Measurements from ENCODE around the gene TBC1D30. TPM values are rescaled to one million over a fixed set of nuclear protein-coding genes. Genes with fewer than 3 reads are reported as not detected.
A peak's percentile ranks its signal among the peaks of the same experiment; 100 is the strongest.

Gene TBC1D30
- total RNA-seq, 1 donor from 2014 or later, result 1.2 TPM

DNA sequence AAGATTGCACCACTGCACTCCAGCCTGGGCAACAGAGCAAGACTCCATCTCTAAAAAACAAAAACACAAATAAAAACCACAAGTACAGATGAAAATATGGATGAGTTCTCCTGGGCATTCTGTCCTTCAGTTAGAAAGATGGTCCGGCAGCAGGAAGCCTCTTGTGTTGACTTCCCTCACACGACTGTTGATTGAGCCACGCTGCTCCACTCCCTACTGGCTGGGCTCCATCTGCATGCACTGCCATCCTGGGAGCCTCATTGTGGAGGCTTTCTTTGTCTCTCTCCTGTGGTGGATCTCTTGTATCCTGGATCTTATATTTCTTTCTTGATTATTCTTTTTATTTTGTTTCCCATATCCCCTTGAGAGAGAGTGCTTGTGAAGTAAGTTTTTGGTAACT lies 30.8 kb upstream of the TBC1D30 start:
- Mint-ChIP-seq H3K4me1 (ENCODE audit: low read depth, unreplicated experiment) (peaks cover 5% of the 10 kb centered on the region), H3K27me3 (ENCODE audit: low read depth, unreplicated experiment) (peaks cover 1% of the 10 kb centered on the region), H3K4me3 (ENCODE audit: unreplicated experiment) (no peak overlapping the region), H3K36me3 (ENCODE audit: low read depth, unreplicated experiment) (no peaks in the 10 kb centered on the region), H3K27ac (ENCODE audit: unreplicated experiment) (no peak overlapping the region), H3K9me3 (ENCODE audit: unreplicated experiment) (no peaks in the 10 kb centered on the region)
- Histone ChIP-seq H3K27ac (ENCODE audit: low read depth, low read length) (no peak overlapping the region), H3K27me3 (ENCODE audit: insufficient read depth, low read length) (peaks cover 13% of the 10 kb centered on the region), H4K20me1 (ENCODE audit: insufficient read depth, low read length) (no peaks in the 10 kb centered on the region), H3K9me3 (ENCODE audit: insufficient read depth, low read depth, low read length) (no peaks in the 10 kb centered on the region), H3K79me2 (ENCODE audit: insufficient read depth, low read length) (no peaks in the 10 kb centered on the region), H3K4me1 (ENCODE audit: insufficient read depth, low read length) (no peaks in the 10 kb centered on the region), H2AFZ (ENCODE audit: low read depth, low read length) (no peak overlapping the region), H3K4me2 (ENCODE audit: low read length) (no peak overlapping the region), H3K4me3 (ENCODE audit: insufficient read depth, low read depth, low read length) (no peak overlapping the region), H3K36me3 (ENCODE audit: insufficient read depth, low read length) (no peaks in the 10 kb centered on the region), H3K9ac (ENCODE audit: low read length) (no peak overlapping the region)
- no peak for TF ChIP-seq EZH2 (IDR thresholded peaks at IDR 0.05; ENCODE audit: insufficient read depth, low read length)
- TF ChIP-seq, protein P1, sequence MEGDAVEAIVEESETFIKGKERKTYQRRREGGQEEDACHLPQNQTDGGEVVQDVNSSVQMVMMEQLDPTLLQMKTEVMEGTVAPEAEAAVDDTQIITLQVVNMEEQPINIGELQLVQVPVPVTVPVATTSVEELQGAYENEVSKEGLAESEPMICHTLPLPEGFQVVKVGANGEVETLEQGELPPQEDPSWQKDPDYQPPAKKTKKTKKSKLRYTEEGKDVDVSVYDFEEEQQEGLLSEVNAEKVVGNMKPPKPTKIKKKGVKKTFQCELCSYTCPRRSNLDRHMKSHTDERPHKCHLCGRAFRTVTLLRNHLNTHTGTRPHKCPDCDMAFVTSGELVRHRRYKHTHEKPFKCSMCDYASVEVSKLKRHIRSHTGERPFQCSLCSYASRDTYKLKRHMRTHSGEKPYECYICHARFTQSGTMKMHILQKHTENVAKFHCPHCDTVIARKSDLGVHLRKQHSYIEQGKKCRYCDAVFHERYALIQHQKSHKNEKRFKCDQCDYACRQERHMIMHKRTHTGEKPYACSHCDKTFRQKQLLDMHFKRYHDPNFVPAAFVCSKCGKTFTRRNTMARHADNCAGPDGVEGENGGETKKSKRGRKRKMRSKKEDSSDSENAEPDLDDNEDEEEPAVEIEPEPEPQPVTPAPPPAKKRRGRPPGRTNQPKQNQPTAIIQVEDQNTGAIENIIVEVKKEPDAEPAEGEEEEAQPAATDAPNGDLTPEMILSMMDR (IDR thresholded peaks at IDR 0.05; ENCODE audit: insufficient read depth, low read depth, low read length), result no peak
- no peak for DNase-seq (ENCODE audit: low read depth)
- FAIRE-seq, result no peak

DNA sequence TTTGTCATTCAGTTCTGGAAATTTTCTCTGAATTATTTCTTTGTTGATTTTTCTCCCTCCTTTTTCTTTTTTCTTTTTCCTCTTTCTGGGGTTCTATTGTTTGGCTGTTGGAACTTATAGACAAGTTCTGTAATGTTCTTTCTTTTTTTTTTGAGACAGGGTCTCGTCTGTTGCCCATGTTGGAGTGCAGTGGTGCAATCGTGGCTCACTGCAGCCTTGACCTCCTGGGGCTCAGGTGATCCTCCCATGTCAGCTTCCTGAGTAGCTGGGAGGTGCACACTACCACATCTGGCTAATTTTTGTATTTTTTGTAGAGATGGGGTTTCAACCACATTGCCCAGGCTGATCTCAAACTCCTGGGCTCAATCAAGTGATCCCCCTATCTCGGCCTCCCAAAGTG lies 30.1 kb upstream of the TBC1D30 start:
- Histone ChIP-seq H3K79me2 (ENCODE audit: insufficient read depth, low read length) (no peaks in the 10 kb centered on the region), H3K27me3 (ENCODE audit: insufficient read depth, low read length) (peaks cover 11% of the 10 kb centered on the region), H3K36me3 (ENCODE audit: insufficient read depth, low read length) (no peaks in the 10 kb centered on the region), H3K9me3 (ENCODE audit: insufficient read depth, low read depth, low read length) (no peaks in the 10 kb centered on the region), H3K4me2 (ENCODE audit: low read length) (no peak overlapping the region), H3K9ac (ENCODE audit: low read length) (no peak overlapping the region), H3K4me3 (ENCODE audit: insufficient read depth, low read depth, low read length) (no peak overlapping the region), H3K27ac (ENCODE audit: low read depth, low read length) (no peak overlapping the region), H4K20me1 (ENCODE audit: insufficient read depth, low read length) (no peaks in the 10 kb centered on the region), H3K4me1 (ENCODE audit: insufficient read depth, low read length) (no peaks in the 10 kb centered on the region), H2AFZ (ENCODE audit: low read depth, low read length) (no peak overlapping the region)
- Mint-ChIP-seq H3K9me3 (ENCODE audit: unreplicated experiment) (no peaks in the 10 kb centered on the region), H3K4me3 (ENCODE audit: unreplicated experiment) (no peak overlapping the region), H3K27me3 (ENCODE audit: low read depth, unreplicated experiment) (peaks cover 1% of the 10 kb centered on the region), H3K36me3 (ENCODE audit: low read depth, unreplicated experiment) (no peaks in the 10 kb centered on the region), H3K4me1 (ENCODE audit: low read depth, unreplicated experiment) (peaks cover 5% of the 10 kb centered on the region), H3K27ac (ENCODE audit: unreplicated experiment) (no peak overlapping the region)
- TF ChIP-seq, protein P1 (IDR thresholded peaks at IDR 0.05; ENCODE audit: insufficient read depth, low read depth, low read length), result no peak
- TF ChIP-seq EZH2 (IDR thresholded peaks at IDR 0.05; ENCODE audit: insufficient read depth, low read length), result no peak
- no peak for DNase-seq (ENCODE audit: low read depth)
- FAIRE-seq, result no peak

DNA sequence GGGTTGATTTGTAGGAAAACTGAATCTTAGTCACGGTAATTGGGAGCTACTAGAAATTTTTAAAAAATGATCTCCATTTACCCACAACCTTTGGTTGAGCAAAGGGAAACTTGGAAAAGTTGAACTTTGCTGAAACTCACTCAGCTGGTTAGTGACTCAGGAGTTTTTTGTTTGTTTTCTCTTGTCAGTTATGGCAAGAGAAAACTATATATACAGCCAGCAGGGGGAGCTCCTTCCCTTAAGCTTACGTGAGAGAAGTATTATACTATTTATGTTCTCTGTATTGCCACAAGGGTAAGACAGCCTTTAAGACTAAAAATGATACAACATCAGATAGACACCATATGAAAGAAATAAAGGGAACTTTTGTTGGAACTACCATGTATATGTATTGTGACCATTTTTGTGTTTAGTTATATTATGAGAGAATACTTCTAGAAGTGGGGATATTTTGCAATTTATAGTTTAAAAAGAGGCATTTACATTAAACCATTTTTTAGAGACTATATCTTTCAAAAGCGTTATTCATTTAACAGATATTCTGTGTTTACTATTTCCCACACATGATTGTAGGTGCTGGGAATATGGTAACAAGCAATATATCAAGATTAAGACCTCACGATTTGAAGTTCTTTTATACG lies 28.1 kb upstream of the TBC1D30 start:
- no peak overlapping the region for H3K27ac ChIP-seq (ENCODE audit: low read depth, low read length)
- FAIRE-seq, result no peak
- no peaks in the 10 kb centered on the region for H3K9me3 ChIP-seq (ENCODE audit: insufficient read depth, low read depth, low read length)
- Mint-ChIP-seq H3K27ac (ENCODE audit: unreplicated experiment) (no peak overlapping the region), H3K4me3 (ENCODE audit: unreplicated experiment) (no peak overlapping the region), H3K9me3 (ENCODE audit: unreplicated experiment) (no peaks in the 10 kb centered on the region), H3K4me1 (ENCODE audit: low read depth, unreplicated experiment) (peaks cover 5% of the 10 kb centered on the region), H3K27me3 (ENCODE audit: low read depth, unreplicated experiment) (peaks cover 9% of the 10 kb centered on the region), H3K36me3 (ENCODE audit: low read depth, unreplicated experiment) (no peaks in the 10 kb centered on the region)
- no peak overlapping the region for H3K9ac ChIP-seq (ENCODE audit: low read length)
- H3K4me1 ChIP-seq (ENCODE audit: insufficient read depth, low read length), result no peaks in the 10 kb centered on the region
- H3K27me3 ChIP-seq (ENCODE audit: insufficient read depth, low read length), result peaks cover 26% of the 10 kb centered on the region
- no peak overlapping the region for H3K4me3 ChIP-seq (ENCODE audit: insufficient read depth, low read depth, low read length)
- no peaks in the 10 kb centered on the region for H3K79me2 ChIP-seq (ENCODE audit: insufficient read depth, low read length)
- DNase-seq (ENCODE audit: low read depth), result peak; percentile 82
- no peaks in the 10 kb centered on the region for H3K36me3 ChIP-seq (ENCODE audit: insufficient read depth, low read length)
- H4K20me1 ChIP-seq (ENCODE audit: insufficient read depth, low read length), result no peaks in the 10 kb centered on the region
- TF ChIP-seq, protein P1 (IDR thresholded peaks at IDR 0.05; ENCODE audit: insufficient read depth, low read depth, low read length), result peak; percentile 87
- TF ChIP-seq EZH2 (IDR thresholded peaks at IDR 0.05; ENCODE audit: insufficient read depth, low read length), result no peak
- H3K4me2 ChIP-seq (ENCODE audit: low read length), result no peak overlapping the region
- no peak overlapping the region for H2AFZ ChIP-seq (ENCODE audit: low read depth, low read length)

Measured in astrocyte (in vitro differentiated cells and primary cell).